ENCODE data around the gene KLC1. TPM values are rescaled to one million over a fixed set of nuclear protein-coding genes. Genes with fewer than 3 reads are reported as not detected.

The KLC1 gene
- total RNA-seq, 3 donors from 2014 or later, result 99.3 to 188 (median 104) TPM

- peaks cover 3% of the 10 kb centered on the region for H3K36me3 ChIP-seq (ENCODE audit: low read depth)
- ATAC-seq, result no peak
- H3K4me3 ChIP-seq, result no peak overlapping the region
- intact Hi-C loops (cut with DNase I, micrococcal nuclease), result no loop called here
- no peaks in the 10 kb centered on the region for H3K4me1 ChIP-seq (ENCODE audit: low read depth)
- TF ChIP-seq, protein P1, sequence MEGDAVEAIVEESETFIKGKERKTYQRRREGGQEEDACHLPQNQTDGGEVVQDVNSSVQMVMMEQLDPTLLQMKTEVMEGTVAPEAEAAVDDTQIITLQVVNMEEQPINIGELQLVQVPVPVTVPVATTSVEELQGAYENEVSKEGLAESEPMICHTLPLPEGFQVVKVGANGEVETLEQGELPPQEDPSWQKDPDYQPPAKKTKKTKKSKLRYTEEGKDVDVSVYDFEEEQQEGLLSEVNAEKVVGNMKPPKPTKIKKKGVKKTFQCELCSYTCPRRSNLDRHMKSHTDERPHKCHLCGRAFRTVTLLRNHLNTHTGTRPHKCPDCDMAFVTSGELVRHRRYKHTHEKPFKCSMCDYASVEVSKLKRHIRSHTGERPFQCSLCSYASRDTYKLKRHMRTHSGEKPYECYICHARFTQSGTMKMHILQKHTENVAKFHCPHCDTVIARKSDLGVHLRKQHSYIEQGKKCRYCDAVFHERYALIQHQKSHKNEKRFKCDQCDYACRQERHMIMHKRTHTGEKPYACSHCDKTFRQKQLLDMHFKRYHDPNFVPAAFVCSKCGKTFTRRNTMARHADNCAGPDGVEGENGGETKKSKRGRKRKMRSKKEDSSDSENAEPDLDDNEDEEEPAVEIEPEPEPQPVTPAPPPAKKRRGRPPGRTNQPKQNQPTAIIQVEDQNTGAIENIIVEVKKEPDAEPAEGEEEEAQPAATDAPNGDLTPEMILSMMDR (IDR thresholded peaks at IDR 0.05), result no peak
- H3K9me3 ChIP-seq, result no peaks in the 10 kb centered on the region
- no peak for DNase-seq
These were observed 34.5 kb downstream of the KLC1 start for GRCh38 chr14:103663506-103663905.

DNA sequence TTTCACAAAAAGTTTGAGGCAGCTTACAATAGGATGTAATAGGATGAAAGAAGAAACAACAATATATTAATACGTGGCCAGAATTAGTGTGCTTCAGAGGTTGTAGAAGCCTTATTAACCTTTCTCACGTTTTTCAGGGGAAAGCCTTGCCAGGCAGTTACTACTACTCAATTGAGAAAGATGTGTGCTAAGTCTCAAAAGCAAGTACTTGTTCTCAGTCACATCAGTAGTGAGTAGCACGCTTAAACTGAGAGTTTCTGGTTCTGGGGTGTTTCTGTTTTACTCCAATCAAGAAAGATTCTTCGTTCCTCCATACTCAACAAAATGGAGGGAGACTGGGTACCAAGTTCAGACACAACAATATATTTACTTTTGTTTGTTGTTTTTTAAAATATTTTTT lies 38.7 kb downstream of the KLC1 start:
- Histone ChIP-seq H3K9me3 (no peaks in the 10 kb centered on the region), H3K36me3 (ENCODE audit: low read depth) (peaks cover 17% of the 10 kb centered on the region), H3K4me1 (ENCODE audit: low read depth) (no peaks in the 10 kb centered on the region), H3K4me3 (no peak overlapping the region)
- TF ChIP-seq, protein P1 (IDR thresholded peaks at IDR 0.05), result no peak
- intact Hi-C loops (cut with DNase I, micrococcal nuclease), result no loop called here
- ATAC-seq (no peak), DNase-seq (no peak)

DNA sequence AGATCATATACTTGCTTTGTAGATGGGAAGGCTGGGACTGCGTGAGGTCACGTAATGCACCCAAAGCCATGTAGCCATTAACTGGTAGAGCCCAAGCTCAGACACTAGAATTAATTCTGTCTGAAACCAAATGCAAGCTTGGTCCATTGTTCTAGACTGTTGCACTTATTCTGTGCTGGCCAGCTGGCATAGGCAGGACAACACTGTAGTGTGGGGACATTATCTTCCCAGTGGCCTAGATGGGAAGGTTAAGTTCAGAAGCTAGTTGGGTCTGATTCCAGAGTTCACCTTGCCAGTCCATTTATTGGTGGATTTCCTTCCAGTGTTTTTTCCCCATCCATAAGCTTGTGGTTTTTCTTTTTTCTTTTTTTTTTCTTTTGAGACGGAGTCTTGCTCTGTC lies 39.1 kb downstream of the KLC1 start:
- intact Hi-C loops (cut with DNase I, micrococcal nuclease), result no loop called here
- DNase-seq (no peak), ATAC-seq (no peak)
- TF ChIP-seq, protein P1 (IDR thresholded peaks at IDR 0.05), result no peak
- H3K4me1 ChIP-seq (ENCODE audit: low read depth), result no peaks in the 10 kb centered on the region
- no peak overlapping the region for H3K4me3 ChIP-seq
- no peaks in the 10 kb centered on the region for H3K9me3 ChIP-seq
- H3K36me3 ChIP-seq (ENCODE audit: low read depth), result peaks cover 17% of the 10 kb centered on the region

DNA sequence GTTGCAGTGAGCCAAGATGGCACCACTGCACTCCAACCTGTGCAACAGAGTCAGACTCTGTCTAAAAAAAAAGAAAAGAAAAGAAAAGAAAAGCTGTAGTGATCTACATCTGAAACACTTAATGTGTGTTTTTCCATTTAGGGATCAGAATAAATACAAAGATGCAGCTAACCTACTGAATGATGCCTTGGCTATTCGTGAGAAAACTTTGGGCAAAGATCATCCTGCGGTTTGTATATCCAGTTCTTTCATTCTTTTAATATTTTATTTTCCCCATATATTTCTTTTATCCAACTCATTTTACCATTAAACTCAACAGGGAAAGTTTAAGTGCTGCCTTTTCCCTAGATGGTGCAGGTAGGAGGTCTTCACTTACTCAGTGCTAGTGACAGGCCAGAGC lies 40.4 kb downstream of the KLC1 start:
- no peaks in the 10 kb centered on the region for H3K4me1 ChIP-seq (ENCODE audit: low read depth)
- no peak overlapping the region for H3K4me3 ChIP-seq
- TF ChIP-seq, protein P1 (IDR thresholded peaks at IDR 0.05), result no peak
- H3K9me3 ChIP-seq, result no peaks in the 10 kb centered on the region
- ATAC-seq (no peak), DNase-seq (no peak)
- intact Hi-C loops (cut with DNase I, micrococcal nuclease), result no loop called here
- H3K36me3 ChIP-seq (ENCODE audit: low read depth), result peaks cover 14% of the 10 kb centered on the region

DNA sequence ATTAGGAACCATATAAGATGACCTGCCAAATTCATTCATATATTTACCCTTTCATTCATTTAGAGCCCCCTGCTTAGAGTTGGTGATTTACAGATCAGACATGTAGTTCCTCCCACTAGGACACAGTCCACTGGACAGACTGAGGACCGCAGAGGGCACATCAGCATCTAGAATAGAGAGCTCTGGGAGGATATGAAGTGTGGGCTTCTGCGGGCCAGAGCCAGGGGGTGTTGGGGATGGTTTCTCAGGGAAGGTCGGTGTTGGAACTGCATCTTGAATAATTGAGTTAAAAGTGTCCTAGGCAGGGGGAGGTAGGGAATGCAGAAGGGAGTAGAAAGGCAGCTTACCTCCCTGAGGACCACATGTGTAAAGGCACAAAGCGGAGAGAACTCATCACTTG lies 42.9 kb downstream of the KLC1 start:
- intact Hi-C loops (cut with DNase I, micrococcal nuclease), result no loop called here
- no peak for ATAC-seq
- H3K36me3 ChIP-seq (ENCODE audit: low read depth), result peaks cover 14% of the 10 kb centered on the region
- no peak overlapping the region for H3K4me3 ChIP-seq
- TF ChIP-seq, protein P1 (IDR thresholded peaks at IDR 0.05), result no peak
- no peak for DNase-seq
- H3K4me1 ChIP-seq (ENCODE audit: low read depth), result no peaks in the 10 kb centered on the region
- no peaks in the 10 kb centered on the region for H3K9me3 ChIP-seq

- Histone ChIP-seq H3K4me3 (no peak overlapping the region), H3K9me3 (no peaks in the 10 kb centered on the region), H3K36me3 (ENCODE audit: low read depth) (peaks cover 8% of the 10 kb centered on the region), H3K4me1 (ENCODE audit: low read depth) (no peaks in the 10 kb centered on the region)
- no peak for ATAC-seq
- intact Hi-C loops (cut with DNase I, micrococcal nuclease), result no loop called here
- DNase-seq, result no peak
- TF ChIP-seq, protein P1 (IDR thresholded peaks at IDR 0.05), result no peak
These were observed 46.9 kb downstream of the KLC1 start for GRCh38 chr14:103675957-103676356.

Measured in mucosa of descending colon (tissue), 3 donors.